CD14-positive monocyte (primary cell): ENCODE data around the gene ABHD4. TPM values are rescaled to one million over a fixed set of nuclear protein-coding genes. Genes with fewer than 3 reads are reported as not detected.

Experiments
- DNase-seq, 3 donors: peaks; one replicate each; pipeline ENCODE4 v3.0.0-alpha.2; 2011 to 2022
- H2AFZ ChIP-seq: 2 replicates; pipeline ENCODE4 v1.6.0; 2012; ENCODE audit warnings: mild to moderate bottlenecking, low read depth, low read length, inconsistent platforms; ENCODE audit not compliant: insufficient read depth, poor library complexity, severe bottlenecking
- H3K27ac ChIP-seq, 2 donors: 1 replicate in 1 of 2; 2 replicates in 1 of 2; pipeline ENCODE4 v1.5.1; 2012 to 2013; ENCODE audit warnings: low read length in 2 of 2, control low read depth in 1 of 2, inconsistent platforms in 1 of 2, low read depth in 1 of 2, mild to moderate bottlenecking in 1 of 2
- H3K27me3 ChIP-seq, 2 donors: one replicate each; pipeline versions ENCODE4 v1.6.0 to v1.6.1; 2011 to 2013; ENCODE audit warnings: low read length in 2 of 2; ENCODE audit not compliant: control insufficient read depth in 2 of 2, insufficient read depth in 2 of 2
- H3K36me3 ChIP-seq, 2 donors: replicated peaks in 1 of 2; 1 replicate in 1 of 2; 2 replicates in 1 of 2; pipeline versions ENCODE4 v1.5.1 to v1.6.1; 2012 to 2013; ENCODE audit warnings: low read length in 2 of 2, control low read depth in 1 of 2, inconsistent platforms in 1 of 2, mild to moderate bottlenecking in 1 of 2; ENCODE audit not compliant: insufficient read depth in 2 of 2, control insufficient read depth in 1 of 2
- H3K4me1 ChIP-seq, 2 donors: 1 replicate in 1 of 2; 2 replicates in 1 of 2; pipeline versions ENCODE4 v1.5.1 to v1.6.1; 2012 to 2013; ENCODE audit warnings: low read length in 2 of 2, control low read depth in 1 of 2, inconsistent platforms in 1 of 2, mild to moderate bottlenecking in 1 of 2, moderate library complexity in 1 of 2; ENCODE audit not compliant: insufficient read depth in 2 of 2, control insufficient read depth in 1 of 2
- H3K4me2 ChIP-seq: replicated peaks from 2 replicates; pipeline ENCODE3; 2012; ENCODE audit warnings: low read length, moderate library complexity, mild to moderate bottlenecking; ENCODE audit not compliant: poor library complexity, severe bottlenecking; ENCODE audit errors: extremely low read depth
- H3K4me3 ChIP-seq, 3 experiments: fragments of 200-600 bp in 1 of 3; sonication (generic) in 1 of 3; replicated peaks in 1 of 3; 1 replicate in 2 of 3; 2 replicates in 1 of 3; pipeline ENCODE4 v1.5.1; 2011 to 2013; ENCODE audit warnings: low read length in 3 of 3, mild to moderate bottlenecking in 3 of 3, control low read depth in 2 of 3, low read depth in 2 of 3, inconsistent platforms in 1 of 3, moderate library complexity in 1 of 3
- H3K79me2 ChIP-seq: 2 replicates; pipeline ENCODE4 v1.6.0; 2012; ENCODE audit warnings: mild to moderate bottlenecking, control low read depth, inconsistent platforms, low read length, moderate library complexity; ENCODE audit not compliant: insufficient read depth
- H3K9ac ChIP-seq: 2 replicates; pipeline ENCODE4 v1.6.0; 2017; ENCODE audit warnings: low read length, mild to moderate bottlenecking; ENCODE audit not compliant: insufficient read depth, poor library complexity, severe bottlenecking
- H3K9me3 ChIP-seq, 2 donors: replicated peaks in 1 of 2; 1 replicate in 1 of 2; 2 replicates in 1 of 2; pipeline versions ENCODE4 v1.5.1 to v1.6.1; 2012 to 2013; ENCODE audit warnings: low read length in 2 of 2, control low read depth in 1 of 2; ENCODE audit not compliant: control insufficient read depth in 1 of 2, insufficient read depth in 1 of 2
- H4K20me1 ChIP-seq: 2 replicates; pipeline ENCODE4 v1.6.0; 2012; ENCODE audit warnings: mild to moderate bottlenecking, low read length, control low read depth, moderate library complexity; ENCODE audit not compliant: insufficient read depth
- H3K27ac Mint-ChIP-seq, 7 donors: one replicate each; pipeline ENCODE4 v1.8.0; 2020; ENCODE audit warnings: mild to moderate bottlenecking in 7 of 7, mixed read lengths in 7 of 7, moderate library complexity in 6 of 7, inconsistent platforms in 2 of 7
- H3K27me3 Mint-ChIP-seq, 3 donors: one replicate each; pipeline ENCODE4 v1.8.0; 2021 to 2022; ENCODE audit warnings: low read depth in 3 of 3, mild to moderate bottlenecking in 3 of 3, mixed read lengths in 3 of 3, moderate library complexity in 3 of 3, inconsistent platforms in 1 of 3
- H3K36me3 Mint-ChIP-seq, 2 donors: one replicate each; pipeline ENCODE4 v1.8.0; 2020; ENCODE audit warnings: mixed read lengths in 2 of 2, inconsistent platforms in 1 of 2, mild to moderate bottlenecking in 1 of 2
- H3K4me1 Mint-ChIP-seq: one replicate; pipeline ENCODE4 v1.8.0; 2020; ENCODE audit warnings: mild to moderate bottlenecking, mixed read lengths
- H3K4me3 Mint-ChIP-seq, 2 donors: one replicate each; pipeline ENCODE4 v1.8.0; 2020; ENCODE audit warnings: mild to moderate bottlenecking in 2 of 2, mixed read lengths in 2 of 2, moderate library complexity in 1 of 2
- H3K9me3 Mint-ChIP-seq, 7 donors: one replicate each; pipeline ENCODE4 v1.8.0; 2020 to 2022; ENCODE audit warnings: mixed read lengths in 7 of 7, mild to moderate bottlenecking in 6 of 7, moderate library complexity in 6 of 7, inconsistent platforms in 2 of 7
- WGBS: methylation state at CpG from one replicate; pipeline ENCODE4 v1.1.5; 2013; ENCODE audit warnings: missing lambda C conversion rate; ENCODE audit not compliant: insufficient coverage; 5-methylcytosine and 5-hydroxymethylcytosine counted together
- intact Hi-C, 2 donors: fragments of 100-400 bp; cut with micrococcal nuclease; formaldehyde crosslinking; loops; one replicate each; pipeline versions ENCODE4 v1.15.0 to v1.15.1; 2023
- polyA plus RNA-seq, 3 donors: library from polyadenylated mRNA; depleted of rRNA in 1 of 3; unstranded in 2 of 3; stranded (reverse) in 1 of 3; fragments of 300-500 nt in 2 of 3; fragments of >200 nt in 1 of 3; fragmentation: Illumina TruSeq in 2 of 3; gene quantifications; 1 replicate in 2 of 3; 2 replicates in 1 of 3; pipeline ENCODE4 v1.2.3, GENCODE V29; 2012 to 2021
- TF ChIP-seq, protein P1 (sequence below): fragments of 200-600 bp; IDR thresholded peaks from one replicate; pipeline ENCODE4 v1.8.0; 2022; ENCODE audit warnings: antibody characterized with exemption, mild to moderate bottlenecking

Gene ABHD4
- polyA plus RNA-seq, 3 donors: 9.4 to 13.4 (median 12.5) TPM

DNA sequence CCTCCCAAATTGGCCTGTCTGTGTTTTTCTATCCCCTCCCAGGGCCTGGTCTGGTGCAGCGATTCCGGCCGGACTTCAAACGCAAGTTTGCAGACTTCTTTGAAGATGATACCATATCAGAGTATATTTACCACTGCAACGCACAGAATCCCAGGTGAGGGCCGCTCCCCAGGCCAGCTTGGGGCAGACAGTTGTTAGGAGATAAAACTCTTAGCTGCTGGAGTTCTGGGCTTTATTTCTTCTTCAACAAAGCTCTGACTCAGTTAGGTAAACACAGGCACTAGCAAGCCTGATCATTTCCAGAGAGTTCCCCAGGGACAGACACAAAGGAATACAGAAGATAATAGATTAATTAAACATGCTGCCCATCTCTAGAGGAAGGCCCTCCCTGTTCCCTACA, 8.3 kb downstream of the ABHD4 start:
- Histone ChIP-seq H3K9me3 (no peaks in the 10 kb centered on the region), H3K36me3 (peaks cover 52 to 93% of the 10 kb centered on the region in 2 donors), H3K79me2 (no peaks in the 10 kb centered on the region), H3K4me1 (no peaks in the 10 kb centered on the region), H2AFZ (no peak overlapping the region), H3K4me3 (no peak overlapping the region), H4K20me1 (no peaks in the 10 kb centered on the region), H3K9ac (no peak overlapping the region), H3K4me2 (no peak overlapping the region), H3K27me3 (no peaks in the 10 kb centered on the region), H3K27ac (no peak overlapping the region)
- peaks cover 89 to 90% of the 10 kb centered on the region in 2 donors for H3K36me3 Mint-ChIP-seq
- H3K4me3 Mint-ChIP-seq: no peak overlapping the region
- TF ChIP-seq, protein P1, sequence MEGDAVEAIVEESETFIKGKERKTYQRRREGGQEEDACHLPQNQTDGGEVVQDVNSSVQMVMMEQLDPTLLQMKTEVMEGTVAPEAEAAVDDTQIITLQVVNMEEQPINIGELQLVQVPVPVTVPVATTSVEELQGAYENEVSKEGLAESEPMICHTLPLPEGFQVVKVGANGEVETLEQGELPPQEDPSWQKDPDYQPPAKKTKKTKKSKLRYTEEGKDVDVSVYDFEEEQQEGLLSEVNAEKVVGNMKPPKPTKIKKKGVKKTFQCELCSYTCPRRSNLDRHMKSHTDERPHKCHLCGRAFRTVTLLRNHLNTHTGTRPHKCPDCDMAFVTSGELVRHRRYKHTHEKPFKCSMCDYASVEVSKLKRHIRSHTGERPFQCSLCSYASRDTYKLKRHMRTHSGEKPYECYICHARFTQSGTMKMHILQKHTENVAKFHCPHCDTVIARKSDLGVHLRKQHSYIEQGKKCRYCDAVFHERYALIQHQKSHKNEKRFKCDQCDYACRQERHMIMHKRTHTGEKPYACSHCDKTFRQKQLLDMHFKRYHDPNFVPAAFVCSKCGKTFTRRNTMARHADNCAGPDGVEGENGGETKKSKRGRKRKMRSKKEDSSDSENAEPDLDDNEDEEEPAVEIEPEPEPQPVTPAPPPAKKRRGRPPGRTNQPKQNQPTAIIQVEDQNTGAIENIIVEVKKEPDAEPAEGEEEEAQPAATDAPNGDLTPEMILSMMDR: no peak
- peaks cover 2 to 6% (median 2%) of the 10 kb centered on the region in 3 donors for H3K27me3 Mint-ChIP-seq
- no peak for DNase-seq
- H3K4me1 Mint-ChIP-seq: peaks cover 3% of the 10 kb centered on the region
- intact Hi-C loops: no loop called here
- WGBS: 100% methylated on average over 3 of the region's 6 CpGs
- peaks cover 0 to 2% (median 0%) of the 10 kb centered on the region in 7 donors for H3K9me3 Mint-ChIP-seq
- H3K27ac Mint-ChIP-seq: peak overlapping the region in 1 of 7 donors; percentile 2

DNA sequence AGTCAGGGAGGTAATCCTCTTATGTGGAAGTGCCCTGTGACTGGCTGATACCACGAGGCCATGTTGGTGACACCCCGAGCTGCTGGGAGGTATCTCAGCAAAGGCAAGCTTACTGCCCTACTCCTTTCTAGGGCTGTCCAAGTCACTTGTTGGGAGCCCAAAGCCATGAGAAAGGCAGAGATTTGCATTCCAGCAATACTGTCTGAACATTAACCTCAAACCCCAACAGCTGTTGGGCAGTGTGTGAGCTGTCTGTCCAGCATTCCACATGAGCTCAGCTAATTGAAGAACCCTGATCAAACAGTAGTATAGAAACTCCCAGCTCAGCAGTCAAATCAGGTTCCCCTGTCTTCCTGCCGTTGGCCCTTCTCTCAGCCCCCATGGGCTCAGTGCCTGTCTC, 9.2 kb downstream of the ABHD4 start:
- WGBS: 87% methylated on average over 1 of the region's 3 CpGs
- no peak overlapping the region for H3K27ac Mint-ChIP-seq
- H3K4me1 ChIP-seq: no peaks in the 10 kb centered on the region
- H3K9ac ChIP-seq: no peak overlapping the region
- H3K27ac ChIP-seq: no peak overlapping the region
- no peak overlapping the region for H3K4me3 Mint-ChIP-seq
- H3K36me3 ChIP-seq: peaks cover 53 to 89% of the 10 kb centered on the region in 2 donors
- intact Hi-C loops: no loop called here
- H3K9me3 ChIP-seq: no peaks in the 10 kb centered on the region
- peaks cover 0 to 2% (median 2%) of the 10 kb centered on the region in 3 donors for H3K27me3 Mint-ChIP-seq
- H3K9me3 Mint-ChIP-seq: peaks cover 0 to 2% (median 0%) of the 10 kb centered on the region in 7 donors
- H3K27me3 ChIP-seq: no peaks in the 10 kb centered on the region
- H3K36me3 Mint-ChIP-seq: peaks cover 85 to 86% of the 10 kb centered on the region in 2 donors
- no peak overlapping the region for H2AFZ ChIP-seq
- DNase-seq: no peak
- no peak overlapping the region for H3K4me3 ChIP-seq
- no peaks in the 10 kb centered on the region for H3K79me2 ChIP-seq
- no peak overlapping the region for H3K4me2 ChIP-seq
- TF ChIP-seq, protein P1: no peak
- H4K20me1 ChIP-seq: no peaks in the 10 kb centered on the region
- no peaks in the 10 kb centered on the region for H3K4me1 Mint-ChIP-seq
